Prostate gland (tissue), 2 donors: ENCODE results near the gene CTPS2. TPM values are rescaled to one million over a fixed set of nuclear protein-coding genes. Genes with fewer than 3 reads are reported as not detected.

Source experiments
- DNase-seq: peaks from one replicate; pipeline ENCODE4 v3.0.0-alpha.2; 2019; ENCODE audit warnings: low spot score
- H3K27ac ChIP-seq, 2 donors: fragments of 200-600 bp; sonication (generic); 2 replicates each; pipeline ENCODE4 v1.5.1; 2017 to 2019
- H3K27me3 ChIP-seq: fragments of 200-600 bp; sonication (generic); replicated peaks from 2 replicates; pipeline ENCODE4 v1.5.1; 2019; ENCODE audit not compliant: insufficient read depth
- H3K36me3 ChIP-seq, 2 donors: fragments of 200-600 bp; sonication (generic); 1 replicate in 1 of 2; 2 replicates in 1 of 2; pipeline versions ENCODE4 v1.5.1 to v1.8.1; 2017 to 2019
- H3K4me1 ChIP-seq: fragments of 200-600 bp; sonication (generic); replicated peaks from 2 replicates; pipeline ENCODE4 v1.5.1; 2019
- H3K4me3 ChIP-seq, 2 donors: fragments of 200-600 bp; sonication (generic); 2 replicates each; pipeline ENCODE4 v1.5.1; 2017 to 2019
- H3K9me3 ChIP-seq: fragments of 200-600 bp; sonication (generic); 2 replicates; pipeline ENCODE4 v1.5.1; 2017
- POLR2A ChIP-seq: fragments of 450-650 bp; IDR thresholded peaks from one replicate; pipeline ENCODE4 v1.6.1; 2016; ENCODE audit warnings: antibody characterized with exemption, mild to moderate bottlenecking
- POLR2AphosphoS5 ChIP-seq: sonication (generic); formaldehyde crosslinking; IDR thresholded peaks from one replicate; pipeline ENCODE4 v1.6.1; 2017; ENCODE audit warnings: antibody characterized with exemption
- WGBS: methylation state at CpG from one replicate; pipeline ENCODE4 v1.1.5; 2018; 5-methylcytosine and 5-hydroxymethylcytosine counted together
- intact Hi-C: fragments of 100-400 bp; cut with DNase I; formaldehyde crosslinking; loops from one replicate; pipeline ENCODE4 v1.14.2; 2022
- total RNA-seq, 2 donors: library from RNA; depleted of rRNA; stranded (reverse); fragments of >200 nt; gene quantifications; one replicate each; pipeline ENCODE4 v1.1.0, GENCODE V29; 2016
- TF ChIP-seq, protein P1 (sequence below), 4 experiments: fragments of 200-600 bp in 2 of 4; fragments of 450-650 bp in 2 of 4; sonication (generic) in 2 of 4; IDR thresholded peaks; 1 replicate in 3 of 4; 2 replicates in 1 of 4; pipeline ENCODE4 v1.5.1; 2016 to 2019; ENCODE audit warnings: antibody characterized with exemption in 4 of 4, mild to moderate bottlenecking in 2 of 4, moderate library complexity in 2 of 4

Gene CTPS2
- total RNA-seq, 2 donors from 2014 or later, result 14.3 to 20.4 TPM

DNA sequence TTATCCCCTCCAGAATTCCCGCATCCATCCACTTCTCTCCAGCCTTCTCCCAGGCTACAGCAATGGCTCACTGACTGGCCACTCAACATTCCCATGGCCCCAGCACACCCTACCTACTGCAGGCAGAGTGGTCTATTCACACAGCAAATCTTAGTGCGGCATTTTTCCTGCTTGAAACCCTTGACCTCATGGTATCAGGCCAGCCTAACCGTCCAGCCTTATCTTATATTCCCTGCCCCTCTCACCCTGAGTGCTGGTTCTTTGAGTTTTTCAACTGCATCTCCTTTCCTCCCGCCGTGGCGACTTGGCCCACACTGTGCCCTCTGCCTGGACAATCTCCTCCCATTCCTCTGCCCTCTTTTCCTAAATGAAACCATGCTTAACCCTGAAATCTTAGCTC, 72.5 kb downstream of the CTPS2 start:
- no peak for DNase-seq
- Histone ChIP-seq H3K27me3 (no peaks in the 10 kb centered on the region), H3K27ac (no peak overlapping the region), H3K4me3 (no peak overlapping the region), H3K36me3 (no peaks in the 10 kb centered on the region), H3K4me1 (no peaks in the 10 kb centered on the region), H3K9me3 (no peaks in the 10 kb centered on the region)
- WGBS, result 100% methylated on average over 6 of the region's 6 CpGs
- TF ChIP-seq, protein P1, sequence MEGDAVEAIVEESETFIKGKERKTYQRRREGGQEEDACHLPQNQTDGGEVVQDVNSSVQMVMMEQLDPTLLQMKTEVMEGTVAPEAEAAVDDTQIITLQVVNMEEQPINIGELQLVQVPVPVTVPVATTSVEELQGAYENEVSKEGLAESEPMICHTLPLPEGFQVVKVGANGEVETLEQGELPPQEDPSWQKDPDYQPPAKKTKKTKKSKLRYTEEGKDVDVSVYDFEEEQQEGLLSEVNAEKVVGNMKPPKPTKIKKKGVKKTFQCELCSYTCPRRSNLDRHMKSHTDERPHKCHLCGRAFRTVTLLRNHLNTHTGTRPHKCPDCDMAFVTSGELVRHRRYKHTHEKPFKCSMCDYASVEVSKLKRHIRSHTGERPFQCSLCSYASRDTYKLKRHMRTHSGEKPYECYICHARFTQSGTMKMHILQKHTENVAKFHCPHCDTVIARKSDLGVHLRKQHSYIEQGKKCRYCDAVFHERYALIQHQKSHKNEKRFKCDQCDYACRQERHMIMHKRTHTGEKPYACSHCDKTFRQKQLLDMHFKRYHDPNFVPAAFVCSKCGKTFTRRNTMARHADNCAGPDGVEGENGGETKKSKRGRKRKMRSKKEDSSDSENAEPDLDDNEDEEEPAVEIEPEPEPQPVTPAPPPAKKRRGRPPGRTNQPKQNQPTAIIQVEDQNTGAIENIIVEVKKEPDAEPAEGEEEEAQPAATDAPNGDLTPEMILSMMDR (IDR thresholded peaks at IDR 0.05), result no peak
- TF ChIP-seq POLR2A (no peak), POLR2AphosphoS5 (no peak)
- intact Hi-C loops, result no loop called here

GRCh38 chrX:16638533-16638932, 73.9 kb downstream of the CTPS2 start:
- WGBS, result 85% methylated on average over 7 of the region's 7 CpGs
- no peak for DNase-seq
- H3K36me3 ChIP-seq, result no peaks in the 10 kb centered on the region
- TF ChIP-seq POLR2A, result no peak
- TF ChIP-seq POLR2AphosphoS5, result no peak
- TF ChIP-seq, protein P1 (IDR thresholded peaks at IDR 0.05), result no peak
- H3K4me1 ChIP-seq, result no peaks in the 10 kb centered on the region
- H3K4me3 ChIP-seq, result no peak overlapping the region
- no peak overlapping the region for H3K27ac ChIP-seq
- no peaks in the 10 kb centered on the region for H3K27me3 ChIP-seq
- intact Hi-C loops, result no loop called here
- no peaks in the 10 kb centered on the region for H3K9me3 ChIP-seq

GRCh38 chrX:16635596-16635995, 76.9 kb downstream of the CTPS2 start:
- no peak overlapping the region for H3K27ac ChIP-seq
- TF ChIP-seq POLR2AphosphoS5 (no peak), POLR2A (no peak)
- TF ChIP-seq, protein P1 (IDR thresholded peaks at IDR 0.05), result no peak
- H3K27me3 ChIP-seq, result no peaks in the 10 kb centered on the region
- no peaks in the 10 kb centered on the region for H3K4me1 ChIP-seq
- intact Hi-C loops, result no loop called here
- no peak overlapping the region for H3K4me3 ChIP-seq
- no peak for DNase-seq
- no peaks in the 10 kb centered on the region for H3K9me3 ChIP-seq
- H3K36me3 ChIP-seq, result no peaks in the 10 kb centered on the region
- WGBS, result 95% methylated on average over 3 of the region's 3 CpGs

DNA sequence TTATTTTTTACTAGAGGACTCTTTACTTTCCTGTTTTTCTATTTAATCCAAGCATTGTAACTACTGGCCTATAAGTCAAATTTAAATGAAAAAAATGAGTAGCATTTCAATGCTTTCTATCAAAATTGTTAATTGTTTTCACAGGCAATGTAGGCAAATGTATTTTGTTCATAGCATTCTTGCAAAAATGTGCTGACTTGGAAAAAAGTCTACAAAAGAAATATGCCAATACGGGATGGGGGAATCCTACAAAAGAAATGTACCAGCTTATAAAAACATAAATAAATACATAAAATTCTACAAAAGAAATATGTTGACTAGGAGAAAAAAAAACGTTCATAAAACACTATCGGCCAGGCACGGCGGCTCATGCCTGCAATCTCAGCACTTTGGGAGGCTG, 77.4 kb downstream of the CTPS2 start:
- TF ChIP-seq, protein P1 (IDR thresholded peaks at IDR 0.05), result no peak
- TF ChIP-seq POLR2A (no peak), POLR2AphosphoS5 (no peak)
- Histone ChIP-seq H3K27me3 (no peaks in the 10 kb centered on the region), H3K36me3 (no peaks in the 10 kb centered on the region), H3K4me3 (no peak overlapping the region), H3K27ac (no peak overlapping the region), H3K9me3 (no peaks in the 10 kb centered on the region), H3K4me1 (no peaks in the 10 kb centered on the region)
- WGBS, result 61% methylated on average over 5 of the region's 5 CpGs
- intact Hi-C loops, result no loop called here
- no peak for DNase-seq

- intact Hi-C loops, result no loop called here
- no peaks in the 10 kb centered on the region for H3K9me3 ChIP-seq
- no peaks in the 10 kb centered on the region for H3K27me3 ChIP-seq
Observed at GRCh38 chrX:16633754-16634153, 78.7 kb downstream of the CTPS2 start.

More at GRCh38 chrX:16633754-16634153, 78.7 kb downstream of the CTPS2 start:
- 65% methylated on average over 4 of the region's 4 CpGs for WGBS
- no peak for TF ChIP-seq POLR2A
- TF ChIP-seq, protein P1 (IDR thresholded peaks at IDR 0.05), result no peak
- TF ChIP-seq POLR2AphosphoS5, result no peak
- no peak overlapping the region for H3K27ac ChIP-seq
- H3K4me3 ChIP-seq, result no peak overlapping the region
- H3K4me1 ChIP-seq, result no peaks in the 10 kb centered on the region
- H3K36me3 ChIP-seq, result no peaks in the 10 kb centered on the region
- no peak for DNase-seq
